NT2/D1 (cell line): ENCODE measurements around the gene POGK.
"Not testable (repeated sequence)": the region's sequence is repeated elsewhere in the genome, so short reads cannot be mapped to it uniquely, and the experiment has no call there.

Experiments used
- DNase-seq: peaks from one replicate; pipeline ENCODE4 v3.0.0-alpha.2; 2011; ENCODE audit warnings: low read depth, low spot score
- H3K27me3 ChIP-seq: 2 replicates; pipeline ENCODE4 v1.6.0; 2011; ENCODE audit warnings: mild to moderate bottlenecking; ENCODE audit not compliant: insufficient read length, insufficient read depth
- H3K36me3 ChIP-seq: 2 replicates; pipeline ENCODE4 v1.6.1; 2011; ENCODE audit warnings: mild to moderate bottlenecking, low read length, mixed read lengths; ENCODE audit not compliant: insufficient read depth, insufficient read length
- H3K4me1 ChIP-seq: 2 replicates; pipeline ENCODE4 v1.5.1; 2011; ENCODE audit not compliant: insufficient read depth, insufficient read length
- H3K4me3 ChIP-seq: 2 replicates; pipeline ENCODE4 v1.5.1; 2011; ENCODE audit warnings: low read depth; ENCODE audit not compliant: insufficient read length
- H3K9ac ChIP-seq: 2 replicates; pipeline ENCODE4 v1.6.0; 2011; ENCODE audit warnings: low read depth; ENCODE audit not compliant: insufficient read length
- H3K9me3 ChIP-seq: 2 replicates; pipeline ENCODE4 v1.5.1; 2011; ENCODE audit warnings: mild to moderate bottlenecking, low read length; ENCODE audit not compliant: insufficient read depth
- SUZ12 ChIP-seq: IDR thresholded peaks from 2 replicates; pipeline ENCODE4 v1.6.1; 2011; ENCODE audit not compliant: insufficient read length, insufficient read depth; ENCODE audit errors: extremely low read depth
- YY1 ChIP-seq: IDR thresholded peaks from 2 replicates; pipeline ENCODE4 v1.6.1; 2011; ENCODE audit not compliant: insufficient read length, insufficient read depth
- ZNF274 ChIP-seq: IDR thresholded peaks from 2 replicates; pipeline ENCODE4 v1.6.1; 2011; ENCODE audit warnings: mild to moderate bottlenecking, low read depth, low read length

POGK gene

DNA sequence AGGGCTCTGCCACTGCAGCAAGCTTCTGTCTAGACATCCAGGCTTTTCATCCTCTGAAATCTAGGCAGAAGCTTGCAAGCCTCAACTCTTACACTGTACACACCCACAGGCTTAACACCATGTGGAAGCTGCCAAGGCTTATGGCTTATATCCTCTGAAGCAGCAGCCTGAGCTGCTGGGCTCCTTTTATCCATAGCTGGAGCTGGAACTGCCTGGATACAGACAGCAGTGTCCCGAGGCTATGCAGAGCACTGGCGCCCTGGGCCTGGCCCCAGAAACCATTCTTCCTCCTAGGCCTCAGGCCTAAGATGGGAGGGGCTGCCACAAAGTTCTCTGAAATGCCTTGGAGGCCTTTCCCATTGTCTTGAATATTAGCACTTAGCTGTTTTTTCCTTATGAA lies 19.3 kb upstream of the POGK start:
- Histone ChIP-seq H3K36me3 (no peaks in the 10 kb centered on the region), H3K9me3 (peaks cover 35% of the 10 kb centered on the region; the same call in 1 of the 2 replicates), H3K4me1 (peaks cover 3% of the 10 kb centered on the region), H3K9ac (no peak overlapping the region), H3K4me3 (no peak overlapping the region), H3K27me3 (no peaks in the 10 kb centered on the region)
- TF ChIP-seq SUZ12 (no peak), ZNF274 (no peak), YY1 (no peak)
- no peak for DNase-seq

GRCh38 chr1:166822385-166822784 lies 16.9 kb upstream of the POGK start:
- Histone ChIP-seq H3K36me3 (no peaks in the 10 kb centered on the region), H3K4me3 (no peak overlapping the region), H3K9me3 (peaks cover 22% of the 10 kb centered on the region; the same call in 1 of the 2 replicates), H3K4me1 (no peaks in the 10 kb centered on the region), H3K9ac (no peak overlapping the region), H3K27me3 (no peaks in the 10 kb centered on the region)
- DNase-seq = no peak
- TF ChIP-seq YY1 = no peak
- TF ChIP-seq ZNF274 = no peak
- TF ChIP-seq SUZ12 = no peak

DNA sequence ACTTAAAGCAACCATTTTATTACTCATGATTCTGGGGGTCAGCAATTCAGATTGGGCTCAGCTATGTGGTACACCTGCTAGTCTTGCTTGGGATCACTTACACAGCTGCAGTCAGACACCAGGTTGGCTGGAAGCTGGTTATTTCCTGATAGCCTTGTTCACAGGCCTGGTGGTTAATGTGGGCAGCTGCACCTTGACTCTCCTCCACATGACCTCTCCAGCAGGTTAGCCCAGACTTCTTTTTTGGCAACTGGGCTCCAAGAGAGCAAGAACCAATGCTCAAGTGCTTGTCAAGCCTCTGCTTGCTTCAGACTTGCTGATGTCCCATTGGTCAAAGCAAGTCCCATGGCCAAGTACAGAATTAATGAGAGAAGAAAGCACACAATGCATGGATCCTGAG lies 11.8 kb upstream of the POGK start:
- Histone ChIP-seq H3K4me1 (no peaks in the 10 kb centered on the region), H3K4me3 (no peak overlapping the region), H3K9ac (no peak overlapping the region), H3K36me3 (no peaks in the 10 kb centered on the region), H3K27me3 (no peaks in the 10 kb centered on the region), H3K9me3 (peaks cover 19% of the 10 kb centered on the region)
- TF ChIP-seq SUZ12 (no peak), ZNF274 (no peak), YY1 (no peak)
- DNase-seq = no peak

DNA sequence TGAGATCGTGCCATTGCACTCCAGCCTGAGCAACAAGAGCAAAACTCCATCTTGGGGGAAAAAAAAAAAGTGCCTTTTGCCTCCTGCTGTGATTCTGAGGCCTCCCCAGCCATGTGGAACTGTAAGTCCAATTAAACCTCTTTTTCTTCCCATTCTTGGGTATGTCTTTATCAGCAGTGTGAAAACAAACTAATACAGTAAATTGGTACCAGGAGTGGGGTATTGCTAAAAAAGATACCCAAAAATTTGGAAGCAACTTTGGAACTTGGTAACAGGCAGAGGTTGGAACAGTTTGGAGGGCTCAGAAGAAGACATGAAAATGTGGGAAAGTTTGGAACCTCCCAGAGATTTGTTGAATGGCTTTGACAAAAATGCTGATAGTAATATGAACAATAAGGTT lies 9.5 kb upstream of the POGK start:
- peaks cover 19% of the 10 kb centered on the region for H3K9me3 ChIP-seq
- not testable (repeated sequence) for H3K36me3 ChIP-seq, H3K4me3 ChIP-seq, H3K4me1 ChIP-seq, H3K27me3 ChIP-seq, H3K9ac ChIP-seq, DNase-seq

DNA sequence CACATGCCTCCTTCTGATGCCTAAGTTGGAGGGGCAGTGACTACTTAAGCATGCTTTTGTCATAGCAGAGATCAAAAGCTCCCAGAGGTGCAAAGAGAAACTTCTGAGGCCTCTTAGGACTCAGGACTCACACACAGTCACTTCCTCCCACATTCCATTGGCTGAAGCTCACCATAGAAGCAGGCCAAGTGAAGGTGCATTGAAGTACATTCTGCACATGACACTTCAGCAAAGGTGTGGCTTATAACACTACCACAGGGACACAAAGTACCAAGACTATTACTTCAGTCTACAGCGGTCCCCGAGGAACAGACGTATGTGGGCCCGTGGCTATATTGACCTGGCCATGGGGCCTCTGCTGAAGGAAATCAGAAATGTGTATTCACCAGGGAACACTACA lies 2.5 kb upstream of the POGK start:
- Histone ChIP-seq H3K9me3 (no peaks in the 10 kb centered on the region), H3K36me3 (peaks cover 16% of the 10 kb centered on the region), H3K27me3 (no peaks in the 10 kb centered on the region), H3K4me1 (peaks cover 6% of the 10 kb centered on the region), H3K4me3 (no peak overlapping the region), H3K9ac (no peak overlapping the region)
- no peak for DNase-seq
- no peak for TF ChIP-seq SUZ12

- Histone ChIP-seq H3K27me3 (no peaks in the 10 kb centered on the region), H3K4me1 (peaks cover 10% of the 10 kb centered on the region), H3K4me3 (peak overlapping the region; percentile 73), H3K9me3 (no peaks in the 10 kb centered on the region), H3K9ac (peak overlapping the region; percentile 92), H3K36me3 (peaks cover 46% of the 10 kb centered on the region)
- TF ChIP-seq ZNF274 (no peak), YY1 (no peak), SUZ12 (no peak)
- peak; percentile 50 for DNase-seq
Observed at GRCh38 chr1:166839600-166840308, 479 bp downstream of the POGK start.

DNA sequence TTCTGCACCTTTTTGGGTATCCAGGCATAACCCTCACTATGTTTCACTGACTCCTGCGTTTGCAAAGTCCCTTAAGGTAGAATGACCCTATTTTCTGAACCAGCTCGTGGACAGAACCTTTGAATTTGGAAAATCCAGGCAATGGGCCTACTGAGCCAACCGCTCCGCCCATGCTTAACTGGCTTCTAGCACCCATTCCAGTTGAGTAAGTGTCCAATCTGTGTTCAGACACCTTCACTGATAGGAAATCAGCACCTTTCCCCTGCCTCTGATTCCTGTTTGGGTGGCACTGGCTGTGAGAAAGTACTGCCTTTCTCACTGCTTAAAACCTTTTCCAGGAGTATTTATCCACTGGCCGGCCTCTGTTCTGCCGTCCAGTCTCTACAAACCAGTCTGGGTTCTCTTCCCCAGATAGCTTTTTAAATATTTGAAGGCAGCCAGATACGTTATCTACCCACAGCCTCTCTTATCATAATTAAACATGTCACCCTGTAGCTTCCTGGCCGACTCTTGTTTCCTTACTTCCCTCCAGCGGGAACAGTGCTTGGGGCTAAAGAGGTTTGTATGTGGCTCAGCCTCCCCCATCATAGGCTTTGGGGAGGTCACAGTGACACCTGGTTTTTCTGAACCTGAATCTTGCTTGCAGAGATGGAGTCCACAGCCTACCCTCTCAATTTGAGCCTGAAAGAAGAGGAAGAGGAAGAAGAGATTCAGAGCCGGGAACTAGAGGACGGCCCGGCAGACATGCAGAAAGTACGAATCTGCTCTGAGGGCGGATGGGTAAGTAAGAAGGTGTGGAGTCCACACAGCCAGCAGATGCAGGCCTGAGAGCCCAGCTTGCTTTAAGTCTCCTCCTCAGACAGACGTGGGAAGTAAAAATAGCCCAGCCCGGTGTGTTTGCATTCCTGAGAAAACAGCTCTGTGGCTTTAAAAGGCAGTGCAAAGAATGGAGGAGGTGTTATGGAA lies 1.3 kb downstream of the POGK start:
- no peaks in the 10 kb centered on the region for H3K27me3 ChIP-seq
- H3K36me3 ChIP-seq = peaks cover 55% of the 10 kb centered on the region
- no peaks in the 10 kb centered on the region for H3K9me3 ChIP-seq
- H3K4me1 ChIP-seq = peaks cover 10% of the 10 kb centered on the region
- H3K4me3 ChIP-seq = peak overlapping the region; percentile 45
- TF ChIP-seq SUZ12 (no peak), YY1 (no peak), ZNF274 (no peak)
- DNase-seq = no peak
- H3K9ac ChIP-seq = peak overlapping the region; percentile 77
